ENCODE measurements around the gene LRRC56. TPM values are rescaled to one million over a fixed set of nuclear protein-coding genes. Genes with fewer than 3 reads are reported as not detected.

The LRRC56 gene
- total and polyA plus RNA-seq, 9 of the 15 experiments (the other 6 are each of a cell fraction or from before 2014, with no cell fraction given): 0.03 to 4.5 (median 1.0) TPM; not detected in 1

DNA sequence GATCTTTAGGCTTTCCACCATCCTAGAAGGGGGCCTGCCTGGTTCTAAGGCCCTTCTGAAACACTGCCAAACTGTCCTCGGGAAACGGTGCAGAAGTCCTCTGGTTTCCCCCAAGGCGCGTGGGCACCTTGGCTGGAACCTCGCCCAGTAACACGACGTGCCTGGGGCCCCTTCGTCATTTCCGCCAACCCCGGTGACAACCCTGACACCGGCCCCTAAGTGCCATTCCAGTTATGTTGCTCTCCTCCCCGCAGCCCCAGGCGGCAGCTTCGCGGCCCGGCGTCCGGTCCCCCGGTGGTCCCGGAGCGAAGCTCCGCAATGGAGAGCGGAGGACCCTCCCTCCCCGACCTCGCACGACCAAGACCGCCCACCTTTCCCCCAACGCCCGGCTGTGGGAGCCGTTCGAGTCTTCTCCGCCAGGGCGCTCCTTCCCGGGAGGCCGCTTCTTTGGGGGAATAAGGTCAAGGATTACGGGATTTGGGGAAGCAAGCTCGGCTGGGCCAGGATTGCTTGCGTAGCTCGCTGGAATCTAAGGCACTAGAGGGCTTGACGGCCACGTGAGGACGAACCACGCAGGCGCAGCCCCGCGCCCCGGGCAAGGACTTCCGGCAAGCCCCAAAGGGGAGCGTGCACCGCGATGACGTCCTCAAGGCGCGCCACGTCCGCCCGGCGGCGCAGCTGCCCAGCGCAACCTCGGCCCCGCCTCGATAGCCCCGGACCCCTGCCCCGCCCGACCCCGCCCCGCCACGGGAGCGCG, 30.9 kb upstream of the LRRC56 start (continued):
- TF ChIP-seq, protein P1, sequence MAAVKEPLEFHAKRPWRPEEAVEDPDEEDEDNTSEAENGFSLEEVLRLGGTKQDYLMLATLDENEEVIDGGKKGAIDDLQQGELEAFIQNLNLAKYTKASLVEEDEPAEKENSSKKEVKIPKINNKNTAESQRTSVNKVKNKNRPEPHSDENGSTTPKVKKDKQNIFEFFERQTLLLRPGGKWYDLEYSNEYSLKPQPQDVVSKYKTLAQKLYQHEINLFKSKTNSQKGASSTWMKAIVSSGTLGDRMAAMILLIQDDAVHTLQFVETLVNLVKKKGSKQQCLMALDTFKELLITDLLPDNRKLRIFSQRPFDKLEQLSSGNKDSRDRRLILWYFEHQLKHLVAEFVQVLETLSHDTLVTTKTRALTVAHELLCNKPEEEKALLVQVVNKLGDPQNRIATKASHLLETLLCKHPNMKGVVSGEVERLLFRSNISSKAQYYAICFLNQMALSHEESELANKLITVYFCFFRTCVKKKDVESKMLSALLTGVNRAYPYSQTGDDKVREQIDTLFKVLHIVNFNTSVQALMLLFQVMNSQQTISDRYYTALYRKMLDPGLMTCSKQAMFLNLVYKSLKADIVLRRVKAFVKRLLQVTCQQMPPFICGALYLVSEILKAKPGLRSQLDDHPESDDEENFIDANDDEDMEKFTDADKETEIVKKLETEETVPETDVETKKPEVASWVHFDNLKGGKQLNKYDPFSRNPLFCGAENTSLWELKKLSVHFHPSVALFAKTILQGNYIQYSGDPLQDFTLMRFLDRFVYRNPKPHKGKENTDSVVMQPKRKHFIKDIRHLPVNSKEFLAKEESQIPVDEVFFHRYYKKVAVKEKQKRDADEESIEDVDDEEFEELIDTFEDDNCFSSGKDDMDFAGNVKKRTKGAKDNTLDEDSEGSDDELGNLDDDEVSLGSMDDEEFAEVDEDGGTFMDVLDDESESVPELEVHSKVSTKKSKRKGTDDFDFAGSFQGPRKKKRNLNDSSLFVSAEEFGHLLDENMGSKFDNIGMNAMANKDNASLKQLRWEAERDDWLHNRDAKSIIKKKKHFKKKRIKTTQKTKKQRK (IDR thresholded peaks at IDR 0.05; ENCODE audit: borderline replicate concordance, low read depth, low read length): no peak
- no peak; the same call in 1 of the 2 replicates for TF ChIP-seq TCF3 (CRISPR knock-in tag; IDR thresholded peaks at IDR 0.05)

DNA sequence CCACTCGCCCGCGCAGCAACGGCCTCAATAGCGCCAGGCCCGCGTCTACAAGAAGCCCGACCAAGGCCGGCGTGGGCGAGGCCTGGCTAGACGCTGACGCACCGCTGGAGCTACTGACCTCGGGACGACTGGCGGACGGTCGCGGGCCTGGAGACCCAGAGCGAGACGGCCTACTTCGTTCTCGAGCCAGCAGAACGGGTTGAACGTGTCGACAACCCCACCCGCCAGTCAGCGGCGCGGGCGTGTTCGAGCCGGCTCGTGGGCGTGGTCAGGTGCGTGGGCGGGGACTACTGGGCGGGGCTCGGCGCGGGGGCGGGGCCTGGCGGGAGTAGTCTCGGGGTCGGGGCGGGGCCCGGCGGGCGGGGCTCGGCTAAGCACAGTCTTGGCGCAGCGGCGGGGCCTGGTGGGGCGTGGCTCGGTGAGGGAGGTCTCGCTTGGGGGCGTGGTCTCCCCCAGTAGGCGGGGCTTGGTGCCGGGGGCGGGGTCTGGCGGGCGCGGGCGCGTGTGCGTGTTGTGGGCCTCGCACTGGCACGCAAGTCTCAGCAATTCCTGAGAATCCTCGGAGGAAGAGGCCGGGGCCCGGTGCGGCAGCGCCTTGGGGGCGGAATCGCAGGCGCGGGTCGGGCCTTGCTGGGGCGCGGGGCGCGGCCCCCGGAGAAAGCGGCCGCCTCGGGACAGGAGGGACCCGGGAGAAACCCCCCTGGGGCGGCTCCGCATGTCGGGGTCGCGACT, 30.2 kb upstream of the LRRC56 start, which contains the start of gene RNH1:
Gene RNH1, minus strand, starts transcription at position 248 of the 732 bp plus-strand sequence. CDS start 5,080 bp downstream, outside the sequence.
- H4K20me1 ChIP-seq (replicated peaks; ENCODE audit: control insufficient read depth, insufficient read depth, low read length): no peaks in the 10 kb centered on the region
- WGBS (ENCODE audit: insufficient coverage, low coverage, missing lambda C conversion rate): under 1% methylated on average over 49 of the region's 93 CpGs
- ATAC-seq (peak; percentile 79), FAIRE-seq (peak; percentile 64), DNase-seq (ENCODE audit: extremely low read depth in 1 of 4, low spot score in 3 of 4) (peak; percentile 94 to 99 (median 98))
- H3K79me2 ChIP-seq (ENCODE audit: control insufficient read depth, insufficient read depth, low read length): peaks cover 58% of the 10 kb centered on the region
- in situ Hi-C loops (cut with MboI): no loop called here
- no peaks in the 10 kb centered on the region for H3K27me3 ChIP-seq (ENCODE audit: control insufficient read depth in 2 of 2, insufficient read depth in 2 of 2, low read length in 2 of 2)
- TSS peak; percentile 37 for BruUV-seq (replicated peaks)
- intact Hi-C loops (cut with micrococcal nuclease): loop anchor here (2.0 kb wide), 1 partner anchor 58 kb away; no protein-coding TSS in a partner anchor
- H3K4me1 ChIP-seq (replicated peaks in 1 of 2; ENCODE audit: control insufficient read depth in 2 of 2, insufficient read depth in 2 of 2, low read length in 2 of 2): peaks cover 11 to 50% of the 10 kb centered on the region in 2 experiments
- H3K9me3 ChIP-seq (replicated peaks; ENCODE audit: control insufficient read depth, insufficient read depth, low read depth, low read length): no peaks in the 10 kb centered on the region
- peak within 1 kb of the TSS; percentile 98 for H3K27ac ChIP-seq (ENCODE audit: extremely low read depth, low read depth, low read length)
- H3K4me2 ChIP-seq (ENCODE audit: insufficient read depth, low read length): peak within 1 kb of the TSS; percentile 99
- peak within 1 kb of the TSS; percentile 96 for H2AFZ ChIP-seq (ENCODE audit: low read depth, low read length)
- H3K36me3 ChIP-seq (ENCODE audit: control insufficient read depth, insufficient read depth, low read length): peaks cover 34% of the 10 kb centered on the region; the same call in 2 of the 3 replicates
- peak within 1 kb of the TSS; percentile 97 to 100 for H3K9ac ChIP-seq (ENCODE audit: insufficient read depth in 1 of 2, low read depth in 2 of 2, low read length in 2 of 2)
- peak within 1 kb of the TSS; percentile 93 for H3K4me3 ChIP-seq
- CTCF ChIA-PET (ENCODE audit: low intra/inter-chr PET ratio): no interaction called here
- POLR2A ChIA-PET: interaction anchor here (0.6 to 1.9 kb wide), 8 partner anchors 9 to 300 kb away, joined by 3 to 10 read pairs (median 6); partner anchors contain the start of genes BET1L and RIC8A
- no peaks in the 10 kb centered on the region for H3K9me1 ChIP-seq (ENCODE audit: control insufficient read depth, insufficient read depth, low read length)
- TF ChIP-seq ZKSCAN3 (CRISPR knock-in tag; IDR thresholded peaks at IDR 0.05): no peak
- TF ChIP-seq NONO (IDR thresholded peaks at IDR 0.05; ENCODE audit: low read depth in 2 of 2, low read length in 1 of 2): 0 out of 4 replicates have a peak, but pooled peaks of 1 of the 2 experiments have one; percentile 22
- peak in 1 of 2 experiments; percentile 19; a peak in 1 of 4 replicates for TF ChIP-seq TEAD1 (CRISPR knock-in tag; IDR thresholded peaks at IDR 0.05)
- TF ChIP-seq, protein P2, sequence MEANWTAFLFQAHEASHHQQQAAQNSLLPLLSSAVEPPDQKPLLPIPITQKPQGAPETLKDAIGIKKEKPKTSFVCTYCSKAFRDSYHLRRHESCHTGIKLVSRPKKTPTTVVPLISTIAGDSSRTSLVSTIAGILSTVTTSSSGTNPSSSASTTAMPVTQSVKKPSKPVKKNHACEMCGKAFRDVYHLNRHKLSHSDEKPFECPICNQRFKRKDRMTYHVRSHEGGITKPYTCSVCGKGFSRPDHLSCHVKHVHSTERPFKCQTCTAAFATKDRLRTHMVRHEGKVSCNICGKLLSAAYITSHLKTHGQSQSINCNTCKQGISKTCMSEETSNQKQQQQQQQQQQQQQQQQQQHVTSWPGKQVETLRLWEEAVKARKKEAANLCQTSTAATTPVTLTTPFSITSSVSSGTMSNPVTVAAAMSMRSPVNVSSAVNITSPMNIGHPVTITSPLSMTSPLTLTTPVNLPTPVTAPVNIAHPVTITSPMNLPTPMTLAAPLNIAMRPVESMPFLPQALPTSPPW (CRISPR knock-in tag; IDR thresholded peaks at IDR 0.05): peak; percentile 79
- peak; percentile 82 for TF ChIP-seq POLR2A (conservative IDR thresholded peaks at IDR 0.05)
- TF ChIP-seq, protein P3, sequence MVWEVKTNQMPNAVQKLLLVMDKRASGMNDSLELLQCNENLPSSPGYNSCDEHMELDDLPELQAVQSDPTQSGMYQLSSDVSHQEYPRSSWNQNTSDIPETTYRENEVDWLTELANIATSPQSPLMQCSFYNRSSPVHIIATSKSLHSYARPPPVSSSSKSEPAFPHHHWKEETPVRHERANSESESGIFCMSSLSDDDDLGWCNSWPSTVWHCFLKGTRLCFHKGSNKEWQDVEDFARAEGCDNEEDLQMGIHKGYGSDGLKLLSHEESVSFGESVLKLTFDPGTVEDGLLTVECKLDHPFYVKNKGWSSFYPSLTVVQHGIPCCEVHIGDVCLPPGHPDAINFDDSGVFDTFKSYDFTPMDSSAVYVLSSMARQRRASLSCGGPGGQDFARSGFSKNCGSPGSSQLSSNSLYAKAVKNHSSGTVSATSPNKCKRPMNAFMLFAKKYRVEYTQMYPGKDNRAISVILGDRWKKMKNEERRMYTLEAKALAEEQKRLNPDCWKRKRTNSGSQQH (CRISPR knock-in tag; IDR thresholded peaks at IDR 0.05): peak; percentile 94
- TF ChIP-seq HNRNPL (IDR thresholded peaks at IDR 0.05; ENCODE audit: low read depth, low read length): 0 out of 2 replicates have a peak, but pooled peaks have one; percentile 9
- peak; percentile 67; the same call in 1 of the 2 replicates for TF ChIP-seq MBD2 (IDR thresholded peaks at IDR 0.05; ENCODE audit: borderline replicate concordance, low read depth)
